IMR-90 (cell line): ENCODE measurements around the gene ITPK1. TPM values are rescaled to one million over a fixed set of nuclear protein-coding genes. Genes with fewer than 3 reads are reported as not detected.

Experiments used
- ATAC-seq: fragments of 200-7000 bp; cut with Tn5 transposase; 2 replicates; pipeline ENCODE4 v1.9.1; 2020; ENCODE audit warnings: low read depth, mild to moderate bottlenecking, moderate library complexity
- BruUV-seq: library from RNA; stranded (reverse); fragments of 400-500 nt; replicated peaks from 2 replicates; lab custom pipeline; 2021; lab: Mats Ljungman, UMichigan
- CTCF ChIA-PET: fragments of 300-600 bp; formaldehyde crosslinking; extraction: SDS; loops from one replicate; lab custom pipeline; 2021; ENCODE audit warnings: antibody characterized with exemption; lab: Yijun Ruan, JAX
- POLR2A ChIA-PET: fragments of 300-600 bp; sonication (Branson Sonifier 250); formaldehyde crosslinking; loops from one replicate; lab custom pipeline; 2022; ENCODE audit warnings: antibody characterized with exemption; ENCODE audit not compliant: unreplicated experiment; lab: Charles Lee
- DNase-seq: peaks from one replicate; pipeline ENCODE4 v3.0.0; 2013
- H2AFZ ChIP-seq: replicated peaks from 2 replicates; pipeline ENCODE3; 2013; ENCODE audit warnings: low read length, mild to moderate bottlenecking; ENCODE audit not compliant: poor library complexity
- H2AK5ac ChIP-seq: 2 replicates; pipeline ENCODE4 v1.6.1; 2013; ENCODE audit warnings: low read depth, low read length, inconsistent platforms
- H2AK9ac ChIP-seq: replicated peaks from 2 replicates; pipeline ENCODE3; 2013; ENCODE audit warnings: mild to moderate bottlenecking, low read depth, low read length, moderate library complexity; ENCODE audit not compliant: poor library complexity
- H2BK120ac ChIP-seq: 2 replicates; pipeline ENCODE4 v1.6.1; 2013; ENCODE audit warnings: low read depth, low read length, inconsistent platforms
- H2BK15ac ChIP-seq: 3 replicates; pipeline ENCODE4 v1.6.1; 2013; ENCODE audit warnings: low read depth, low read length, inconsistent platforms
- H2BK20ac ChIP-seq: 2 replicates; pipeline ENCODE4 v1.6.1; 2013; ENCODE audit warnings: low read depth, mild to moderate bottlenecking, inconsistent platforms, low read length, moderate library complexity
- H2BK5ac ChIP-seq: 2 replicates; pipeline ENCODE4 v1.6.1; 2013; ENCODE audit warnings: mild to moderate bottlenecking, low read depth, low read length, inconsistent platforms; ENCODE audit not compliant: poor library complexity, severe bottlenecking
- H3K14ac ChIP-seq: replicated peaks from 2 replicates; pipeline ENCODE4 v1.6.1; 2013; ENCODE audit warnings: low read depth, low read length, inconsistent platforms
- H3K18ac ChIP-seq: 2 replicates; pipeline ENCODE4 v1.6.1; 2013; ENCODE audit warnings: low read depth, low read length, control low read depth
- H3K23ac ChIP-seq: 2 replicates; pipeline ENCODE4 v1.6.1; 2013; ENCODE audit warnings: low read depth, low read length, inconsistent platforms
- H3K27ac ChIP-seq: 2 replicates; pipeline ENCODE4 v1.5.1; 2013; ENCODE audit warnings: mild to moderate bottlenecking, control low read depth, low read length; ENCODE audit not compliant: insufficient read depth
- H3K27me3 ChIP-seq: 2 replicates; pipeline ENCODE4 v1.6.1; 2013; ENCODE audit warnings: low read length; ENCODE audit not compliant: control insufficient read depth, insufficient read depth
- H3K36me3 ChIP-seq: 2 replicates; pipeline ENCODE4 v1.6.1; 2013; ENCODE audit warnings: low read length, mixed read lengths; ENCODE audit not compliant: control insufficient read depth, insufficient read depth
- H3K4ac ChIP-seq: 2 replicates; pipeline ENCODE4 v1.6.1; 2013; ENCODE audit warnings: low read depth, low read length, inconsistent platforms
- H3K4me1 ChIP-seq: 2 replicates; pipeline ENCODE4 v1.6.1; 2013; ENCODE audit warnings: low read length, mixed read lengths; ENCODE audit not compliant: control insufficient read depth, insufficient read depth
- H3K4me2 ChIP-seq: 2 replicates; pipeline ENCODE4 v1.6.1; 2013; ENCODE audit warnings: low read depth, mild to moderate bottlenecking, control low read depth, low read length, moderate library complexity
- H3K4me3 ChIP-seq: 2 replicates; pipeline ENCODE4 v1.5.1; 2013; ENCODE audit warnings: low read depth, mild to moderate bottlenecking, control low read depth, low read length, moderate library complexity; ENCODE audit not compliant: insufficient read depth
- H3K56ac ChIP-seq: 2 replicates; pipeline ENCODE4 v1.6.1; 2013; ENCODE audit warnings: low read length, inconsistent platforms; ENCODE audit not compliant: insufficient read depth; ENCODE audit errors: extremely low read depth
- H3K79me1 ChIP-seq, 2 experiments: 2 replicates each; pipeline ENCODE4 v1.6.1; 2013; ENCODE audit warnings: low read length in 2 of 2, inconsistent platforms in 1 of 2, low read depth in 1 of 2
- H3K9ac ChIP-seq: 2 replicates; pipeline ENCODE4 v1.6.1; 2013; ENCODE audit warnings: low read depth, low read length, control low read depth
- H3K9me1 ChIP-seq: 2 replicates; pipeline ENCODE4 v1.6.1; 2013; ENCODE audit warnings: low read length, inconsistent platforms; ENCODE audit not compliant: insufficient read depth
- H3K9me3 ChIP-seq: 2 replicates; pipeline ENCODE4 v1.6.1; 2013; ENCODE audit warnings: low read length; ENCODE audit not compliant: control insufficient read depth, insufficient read depth
- H4K20me1 ChIP-seq: 2 replicates; pipeline ENCODE4 v1.6.1; 2013; ENCODE audit warnings: low read length, inconsistent platforms; ENCODE audit not compliant: insufficient read depth
- H4K5ac ChIP-seq: 2 replicates; pipeline ENCODE4 v1.6.1; 2013; ENCODE audit warnings: mild to moderate bottlenecking, low read depth, low read length, control low read depth
- H4K8ac ChIP-seq, 2 experiments: 2 replicates each; pipeline ENCODE4 v1.6.1; 2013; ENCODE audit warnings: low read depth in 2 of 2, low read length in 2 of 2, control low read depth in 1 of 2, inconsistent platforms in 1 of 2
- H4K91ac ChIP-seq: 2 replicates; pipeline ENCODE4 v1.6.1; 2013; ENCODE audit warnings: low read depth, low read length, inconsistent platforms; ENCODE audit not compliant: insufficient read depth
- BHLHE40 ChIP-seq: fragments of 150-350 bp; IDR thresholded peaks from 2 replicates; pipeline ENCODE4 v1.6.1; 2016; ENCODE audit warnings: mild to moderate bottlenecking, low read depth, low read length
- CEBPB ChIP-seq: IDR thresholded peaks from 2 replicates; pipeline ENCODE4 v1.6.1; 2012; ENCODE audit warnings: low read depth, low read length, improper control_type of control experiment
- CHD1 ChIP-seq: IDR thresholded peaks from 2 replicates; pipeline ENCODE4 v1.6.1; 2012; ENCODE audit warnings: low read depth, low read length, improper control_type of control experiment
- CTCF ChIP-seq: conservative IDR thresholded peaks from 2 replicates; pipeline ENCODE4 v1.5.1; 2012; ENCODE audit warnings: mild to moderate bottlenecking, low read depth, low read length, improper control_type of control experiment
- ELK1 ChIP-seq: fragments of 150-350 bp; IDR thresholded peaks from 2 replicates; pipeline ENCODE4 v1.6.1; 2016; ENCODE audit warnings: low read depth, mild to moderate bottlenecking, low read length, moderate library complexity, borderline replicate concordance
- FOS ChIP-seq: fragments of 150-350 bp; IDR thresholded peaks from 2 replicates; pipeline ENCODE4 v1.6.1; 2016; ENCODE audit warnings: low read depth, low read length
- MAFK ChIP-seq: IDR thresholded peaks from 2 replicates; pipeline ENCODE4 v1.6.1; 2012; ENCODE audit warnings: low read depth, low read length, improper control_type of control experiment
- MAZ ChIP-seq: IDR thresholded peaks from 2 replicates; pipeline ENCODE4 v1.6.1; 2012; ENCODE audit warnings: low read depth, mild to moderate bottlenecking, low read length, improper control_type of control experiment, moderate library complexity, borderline replicate concordance
- MXI1 ChIP-seq: IDR thresholded peaks from 2 replicates; pipeline ENCODE4 v1.6.1; 2012; ENCODE audit warnings: low read depth, mild to moderate bottlenecking, low read length, moderate library complexity, borderline replicate concordance
- NFE2L2 ChIP-seq: fragments of 150-350 bp; IDR thresholded peaks from 2 replicates; pipeline ENCODE4 v1.6.1; 2016; ENCODE audit warnings: low read depth, mild to moderate bottlenecking, low read length
- POLR2A ChIP-seq: IDR thresholded peaks from 2 replicates; pipeline ENCODE4 v1.6.1; 2012; ENCODE audit warnings: mild to moderate bottlenecking, low read depth, low read length
- RAD21 ChIP-seq: IDR thresholded peaks from 2 replicates; pipeline ENCODE4 v1.6.1; 2012; ENCODE audit warnings: low read length, improper control_type of control experiment
- RCOR1 ChIP-seq: IDR thresholded peaks from 2 replicates; pipeline ENCODE4 v1.6.1; 2012; ENCODE audit warnings: mild to moderate bottlenecking, low read length, improper control_type of control experiment; ENCODE audit not compliant: insufficient replicate concordance
- RFX5 ChIP-seq: IDR thresholded peaks from 2 replicates; pipeline ENCODE4 v1.8.0; 2012; ENCODE audit warnings: low read depth, mild to moderate bottlenecking, low read length, moderate library complexity
- SMC3 ChIP-seq: fragments of 150-350 bp; IDR thresholded peaks from 2 replicates; pipeline ENCODE4 v1.6.1; 2016; ENCODE audit warnings: low read depth, mild to moderate bottlenecking, antibody characterized with exemption, low read length, moderate library complexity
- USF2 ChIP-seq: fragments of 150-350 bp; IDR thresholded peaks from 2 replicates; pipeline ENCODE4 v1.6.1; 2017; ENCODE audit warnings: mild to moderate bottlenecking, antibody characterized with exemption, low read length, low read depth
- WGBS, 2 experiments: methylation state at CpG; one replicate each; pipeline versions ENCODE4 v1.1.5 to v1.1.7; 2013; ENCODE audit warnings: missing lambda C conversion rate in 2 of 2; ENCODE audit not compliant: insufficient read length in 1 of 2; ENCODE audit errors: extremely low coverage in 2 of 2; 5-methylcytosine and 5-hydroxymethylcytosine counted together
- dilution Hi-C: fragments of 300-500 bp; cut with HindIII; formaldehyde crosslinking; loops from one replicate; pipeline ENCODE4 v1.14.3; 2018; ENCODE audit warnings: low sequenced_read_pairs; ENCODE audit not compliant: unreplicated experiment
- in situ Hi-C: fragments of 300-500 bp; cut with MboI; formaldehyde crosslinking; loops from 3 replicates; pipeline ENCODE4 v1.14.3; 2019; ENCODE audit warnings: low sequenced_read_pairs, inconsistent platforms, mixed read lengths
- intact Hi-C: fragments of 100-400 bp; cut with micrococcal nuclease; formaldehyde crosslinking; loops from 2 replicates; pipeline ENCODE4 v1.10.0; 2022
- polyA plus RNA-seq, 3 experiments: library from polyadenylated mRNA; depleted of rRNA; stranded (reverse); fragments of >200 nt; gene quantifications; 2 replicates each; pipeline ENCODE4 v1.2.3, GENCODE V29; 2012; ENCODE audit warnings: low replicate concordance in 1 of 3
- total RNA-seq: library from RNA; depleted of rRNA; stranded (reverse); fragments of >200 nt; gene quantifications from 2 replicates; pipeline ENCODE4 v1.2.3, GENCODE V29; 2012

The ITPK1 gene
- total and polyA plus RNA-seq, 2 of the 4 experiments (the other 2 are of a cell fraction) = 21.7 to 26.9 TPM

- dilution Hi-C loops = no loop called here
- BruUV-seq = no TSS peak
- CTCF ChIA-PET = no interaction called here
Measured at GRCh38 chr14:93005135-93005813, 110.5 kb downstream of the ITPK1 start.

More at GRCh38 chr14:93005135-93005813, 110.5 kb downstream of the ITPK1 start:
- WGBS, 2 experiments = no CpG with 5 or more reads among the region's 7 CpGs
- POLR2A ChIA-PET = no interaction called here
- H4K5ac ChIP-seq = no peak overlapping the region
- H3K14ac ChIP-seq = no peak overlapping the region
- H2BK5ac ChIP-seq = no peak overlapping the region
- H4K91ac ChIP-seq = no peak overlapping the region
- intact Hi-C loops (no loop called here), in situ Hi-C loops (no loop called here)
- no peak; the same call in 1 of the 2 replicates for TF ChIP-seq MAFK
- TF ChIP-seq ELK1 = no peak
- no peak for TF ChIP-seq MAZ
- TF ChIP-seq CHD1 = no peak
- TF ChIP-seq BHLHE40 = no peak
- no peak for TF ChIP-seq POLR2A
- TF ChIP-seq NFE2L2 = no peak
- TF ChIP-seq MXI1 = no peak
- TF ChIP-seq CEBPB = no peak
- no peak for TF ChIP-seq RCOR1
- no peak for TF ChIP-seq USF2
- no peak for TF ChIP-seq FOS
- no peak for TF ChIP-seq RAD21
- no peak for TF ChIP-seq CTCF
- no peak for TF ChIP-seq SMC3
- no peak for TF ChIP-seq RFX5
- H3K23ac ChIP-seq = no peak overlapping the region
- H4K8ac ChIP-seq = no peak overlapping the region
- H3K4ac ChIP-seq = no peak overlapping the region
- H2BK20ac ChIP-seq = no peak overlapping the region
- H3K27ac ChIP-seq = no peak overlapping the region
- H3K56ac ChIP-seq = no peak overlapping the region
- no peaks in the 10 kb centered on the region for H3K79me1 ChIP-seq
- no peak overlapping the region for H3K4me3 ChIP-seq
- H3K18ac ChIP-seq = no peak overlapping the region
- no peak overlapping the region for H2AFZ ChIP-seq
- H2AK9ac ChIP-seq = no peak overlapping the region
- H2BK120ac ChIP-seq = no peak overlapping the region
- no peak overlapping the region for H3K9ac ChIP-seq
- peaks cover 6% of the 10 kb centered on the region; the same call in 1 of the 2 replicates for H3K4me1 ChIP-seq
- DNase-seq = no peak
- peaks cover 4% of the 10 kb centered on the region; the same call in 1 of the 2 replicates for H3K9me1 ChIP-seq
- H3K27me3 ChIP-seq = no peaks in the 10 kb centered on the region
- no peak for ATAC-seq
- no peak overlapping the region for H2BK15ac ChIP-seq
- no peak overlapping the region for H2AK5ac ChIP-seq
- H4K20me1 ChIP-seq = no peaks in the 10 kb centered on the region
- no peaks in the 10 kb centered on the region for H3K36me3 ChIP-seq
- no peaks in the 10 kb centered on the region for H3K9me3 ChIP-seq
- no peak overlapping the region for H3K4me2 ChIP-seq
